HG03196 (cell line): ENCODE results near the gene GALNT10.
A peak's percentile ranks its signal among the peaks of the same experiment; 100 is the strongest.
"Not testable (repeated sequence)": the region's sequence is repeated elsewhere in the genome, so short reads cannot be mapped to it uniquely, and the experiment has no call there.

Source experiments
- ATAC-seq: cut with Tn5 transposase; IDR thresholded peaks from one replicate; pipeline ENCODE4 v1.9.1; 2021; ENCODE audit not compliant: unreplicated experiment

Gene GALNT10

GRCh38 chr5:154349626-154350264 lies 159.2 kb downstream of the GALNT10 start:
- no peak for ATAC-seq

DNA sequence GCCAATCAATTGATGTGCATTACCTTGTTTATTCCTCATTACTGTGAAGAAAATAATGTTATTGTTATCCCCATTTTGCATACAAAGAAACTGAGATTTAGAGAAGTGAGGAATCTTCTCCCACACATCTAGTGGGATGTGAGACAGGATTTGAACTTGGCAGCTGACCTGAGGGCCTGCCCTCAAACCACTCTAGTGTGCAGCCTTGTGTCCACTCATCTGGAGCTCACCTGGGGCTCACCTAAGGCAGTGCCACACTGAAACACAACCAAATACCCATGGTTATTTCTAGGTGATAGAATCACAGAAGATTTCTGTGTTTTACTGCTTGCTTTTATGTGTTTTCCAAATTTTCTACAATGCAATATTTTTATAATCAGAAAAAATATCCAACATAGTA lies 160.6 kb downstream of the GALNT10 start:
- ATAC-seq: no peak

DNA sequence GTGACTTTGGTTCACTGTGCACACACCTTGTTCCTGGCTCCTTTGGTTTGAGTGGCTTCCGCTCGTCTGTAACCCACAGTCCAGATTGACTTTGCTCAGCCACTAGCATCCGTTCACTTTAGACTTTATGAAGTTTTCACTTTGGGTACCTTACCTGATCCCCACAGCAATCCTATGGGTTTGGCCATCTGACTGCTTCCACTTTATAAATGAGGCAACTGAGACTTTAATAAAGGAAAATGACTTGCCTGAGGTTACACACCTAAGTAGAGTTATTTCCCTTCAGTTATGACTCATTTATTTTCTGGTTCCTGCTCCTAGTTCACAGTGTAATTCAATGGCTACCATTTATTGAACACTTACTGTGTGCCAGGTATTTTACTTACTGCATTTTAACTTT lies 161.0 kb downstream of the GALNT10 start:
- no peak for ATAC-seq

DNA sequence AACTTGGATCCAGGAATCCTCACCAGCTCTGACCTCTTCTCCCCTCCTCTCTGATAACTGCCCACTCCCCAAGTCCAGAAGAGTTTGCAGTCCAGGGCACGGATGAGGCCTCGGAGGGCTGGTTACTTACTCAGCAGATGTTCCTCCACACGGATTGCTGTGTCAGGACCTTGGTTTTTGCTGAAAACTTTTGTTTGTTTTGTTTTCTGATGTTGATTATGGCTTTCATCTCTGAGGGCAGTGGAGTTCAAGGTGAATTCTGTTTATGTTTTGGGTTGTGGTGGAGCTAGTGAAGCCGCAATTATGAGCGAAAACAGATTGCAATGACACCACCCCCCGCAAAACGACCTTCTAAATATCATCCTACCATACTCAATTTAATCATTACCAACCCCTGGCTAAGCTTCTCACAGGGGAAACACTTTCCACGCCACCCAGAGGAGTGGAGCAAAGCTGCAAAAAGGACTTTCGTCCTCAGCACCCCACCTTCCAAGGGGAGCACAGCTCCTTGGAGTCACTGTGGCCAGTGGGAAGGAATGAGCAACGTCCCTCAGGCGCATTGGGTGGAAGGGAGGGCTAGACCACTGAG lies 162.5 kb downstream of the GALNT10 start:
- ATAC-seq: no peak

GRCh38 chr5:154355129-154355611 lies 164.6 kb downstream of the GALNT10 start:
- no peak for ATAC-seq

DNA sequence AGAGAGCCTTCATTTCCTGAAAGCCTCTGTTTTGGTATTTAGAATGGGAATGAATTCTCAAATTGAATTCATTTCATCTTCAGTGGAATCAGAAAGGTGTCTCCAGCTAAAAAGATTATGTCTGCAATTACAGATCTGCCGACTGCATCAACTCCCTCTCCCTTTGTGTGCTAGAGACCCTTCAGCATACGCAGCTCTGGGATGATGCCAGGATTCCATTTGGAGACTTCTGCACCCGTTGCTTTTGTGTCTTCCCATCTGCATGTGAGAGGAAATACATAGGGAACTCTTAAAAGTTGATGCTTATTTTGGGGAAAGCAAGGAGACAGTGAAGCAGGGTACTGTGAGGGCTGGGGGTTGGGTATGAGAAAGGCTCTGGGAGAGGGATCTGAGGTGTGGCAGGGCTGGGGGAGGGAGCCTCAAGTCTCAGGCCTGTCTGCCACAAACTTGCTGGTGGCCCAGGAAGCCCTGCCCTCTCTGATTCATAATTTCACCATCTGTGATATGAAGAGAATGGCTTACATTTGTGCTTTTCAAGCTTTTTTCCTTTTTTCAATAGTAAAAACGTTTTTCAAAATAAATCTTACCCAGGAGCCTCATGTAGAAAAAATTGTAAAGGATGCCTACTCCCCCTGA lies 165.6 kb downstream of the GALNT10 start:
- no peak for ATAC-seq

- no peak for ATAC-seq
Observed at GRCh38 chr5:154356958-154357357, 166.4 kb downstream of the GALNT10 start.

DNA sequence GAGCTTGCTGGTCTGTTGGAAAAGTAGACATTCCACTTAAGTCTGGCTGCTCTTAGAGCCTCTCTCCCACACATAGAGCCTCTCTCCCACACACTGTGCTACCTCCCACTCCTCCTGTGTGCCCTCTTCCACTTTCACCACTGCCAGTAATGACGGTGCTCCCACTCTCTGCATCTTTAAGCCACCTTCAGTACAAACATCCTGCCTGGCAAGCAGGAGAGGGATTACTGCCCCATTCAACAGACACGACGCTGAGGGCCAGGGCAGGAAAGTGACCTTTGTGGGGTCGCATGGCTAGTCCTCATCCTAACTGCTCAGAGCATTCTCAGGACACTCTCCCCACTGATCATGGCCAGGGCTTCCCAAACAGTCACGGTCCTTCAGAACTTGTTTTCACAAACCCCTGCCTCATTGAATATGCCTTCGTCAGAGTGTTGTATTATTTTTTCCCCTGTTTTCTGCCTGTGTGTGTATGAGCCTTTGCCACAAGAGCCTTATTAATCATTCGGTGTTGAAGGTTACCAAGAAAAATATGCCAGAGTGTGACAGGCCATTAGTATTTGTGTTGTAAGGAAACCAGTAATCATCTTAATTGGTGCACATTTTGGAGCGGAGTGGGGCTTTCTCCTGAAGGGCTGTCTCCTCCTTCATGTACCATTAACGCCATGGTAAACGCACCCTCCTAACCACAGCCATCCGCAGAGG lies 168.1 kb downstream of the GALNT10 start:
- no peak for ATAC-seq

- ATAC-seq: no peak
Observed at GRCh38 chr5:154359221-154359573, 168.7 kb downstream of the GALNT10 start.

- not testable (repeated sequence) for ATAC-seq
Observed at GRCh38 chr5:154360241-154360640, 169.7 kb downstream of the GALNT10 start.

DNA sequence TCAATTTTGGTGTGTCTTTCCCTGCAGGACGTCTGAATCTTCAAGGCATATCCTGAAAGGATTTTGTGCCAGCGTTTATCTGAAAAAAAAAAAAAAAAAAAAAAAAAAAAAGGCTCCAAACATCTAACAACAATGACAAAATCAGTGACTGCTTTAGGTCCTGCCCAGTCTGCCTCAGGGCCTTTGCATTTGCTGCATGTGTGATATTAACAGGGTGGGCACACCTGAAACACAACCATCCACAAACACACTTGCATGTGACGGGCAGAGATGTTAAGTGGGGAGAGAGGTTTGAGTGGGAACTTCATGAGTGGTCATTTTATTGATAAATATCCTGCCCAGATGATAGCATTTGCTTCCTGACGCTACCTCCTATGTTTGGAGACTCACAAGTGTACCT lies 172.9 kb downstream of the GALNT10 start:
- no peak for ATAC-seq

DNA sequence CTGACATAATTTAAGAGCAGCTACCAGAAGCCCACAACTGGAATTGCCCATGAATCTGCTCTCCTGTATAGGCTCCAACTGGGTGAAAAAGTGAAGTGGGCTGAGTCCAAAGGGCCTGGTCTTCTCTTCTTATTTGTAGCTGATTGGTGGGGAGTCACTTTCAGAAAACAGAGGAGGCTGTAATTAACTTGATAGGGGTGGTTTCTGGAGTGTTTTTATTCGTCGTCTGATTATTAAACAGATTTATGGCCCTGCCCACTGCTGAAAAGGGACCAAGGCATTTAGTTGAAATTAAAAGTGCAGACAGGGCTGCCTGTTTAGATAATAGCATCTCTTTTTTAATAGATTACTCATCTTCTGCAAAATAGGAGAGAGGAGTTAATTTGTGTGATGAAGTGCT lies 174.2 kb downstream of the GALNT10 start:
- no peak for ATAC-seq

GRCh38 chr5:154365823-154366222 lies 175.3 kb downstream of the GALNT10 start:
- ATAC-seq: no peak

GRCh38 chr5:154366353-154366752 lies 175.8 kb downstream of the GALNT10 start:
- no peak for ATAC-seq

DNA sequence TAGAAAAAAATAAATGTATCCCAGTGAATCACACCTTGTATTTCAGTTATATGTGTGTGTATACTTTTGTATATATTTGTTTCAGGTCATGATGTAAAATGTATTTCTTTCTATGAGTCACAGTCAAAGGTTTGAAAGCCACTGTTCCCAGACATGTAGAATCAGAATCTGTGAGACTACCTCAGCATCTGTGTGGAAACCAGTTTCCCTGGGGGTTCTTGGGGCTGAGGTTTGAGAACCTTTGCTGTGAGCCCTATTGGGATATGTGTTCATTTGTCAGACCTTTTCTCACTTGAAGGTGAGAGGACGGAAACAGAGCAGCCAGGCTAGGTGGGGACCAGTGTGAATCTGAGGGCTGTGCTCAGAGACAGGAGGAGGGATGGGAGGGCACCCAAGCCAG lies 176.6 kb downstream of the GALNT10 start:
- peak; percentile 76 for ATAC-seq

GRCh38 chr5:154368041-154368800 lies 177.7 kb downstream of the GALNT10 start:
- no peak for ATAC-seq

DNA sequence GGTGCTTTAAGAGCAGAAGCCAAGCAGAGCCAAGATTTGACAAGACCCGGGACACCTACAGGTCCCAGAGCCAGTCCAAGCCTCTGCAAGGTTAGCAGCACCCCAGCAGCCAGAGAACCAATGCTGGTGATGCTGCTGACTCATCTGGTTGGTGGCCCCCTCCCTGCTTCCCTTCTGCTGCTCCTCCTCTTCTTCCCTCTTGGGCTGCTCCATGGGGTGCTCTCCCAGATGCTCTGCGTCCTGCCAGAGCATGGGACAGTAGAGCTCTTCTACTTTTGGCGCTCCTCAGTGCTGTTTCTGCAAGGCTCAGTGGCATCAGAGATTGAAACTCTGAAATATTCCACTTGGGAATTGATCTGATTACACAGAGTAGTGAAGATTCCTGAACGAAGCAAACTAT lies 179.1 kb downstream of the GALNT10 start:
- ATAC-seq: no peak

GRCh38 chr5:154370119-154370518 lies 179.6 kb downstream of the GALNT10 start:
- ATAC-seq: no peak

- no peak for ATAC-seq
Observed at GRCh38 chr5:154370813-154371212, 180.3 kb downstream of the GALNT10 start.

DNA sequence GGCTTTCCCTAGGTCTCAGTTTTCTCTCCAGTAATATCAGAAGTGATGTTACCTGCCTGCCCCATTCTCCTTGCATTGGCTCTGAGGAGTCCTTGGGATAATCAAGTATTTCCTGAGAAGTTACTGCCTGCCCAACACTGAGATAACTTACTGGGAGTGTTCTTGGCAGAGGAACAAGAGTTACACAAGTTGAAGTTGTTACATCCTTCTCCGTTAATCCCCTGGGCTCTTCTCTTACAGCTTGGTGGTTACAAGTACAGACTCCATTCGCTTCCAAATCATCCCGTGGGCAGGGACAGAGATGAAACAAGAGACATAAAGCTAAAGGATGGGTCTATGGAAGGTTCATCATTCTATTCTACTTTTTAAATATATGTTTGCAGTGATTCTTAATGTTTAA lies 181.2 kb downstream of the GALNT10 start:
- no peak for ATAC-seq

GRCh38 chr5:154372661-154373060 lies 182.1 kb downstream of the GALNT10 start:
- ATAC-seq: no peak
